ENCODE measurements around the gene CSMD2.
"Not testable (repeated sequence)": the region's sequence is repeated elsewhere in the genome, so short reads cannot be mapped to it uniquely, and the experiment has no call there.

CSMD2 gene

GRCh38 chr1:33515112-33515511 lies 649.9 kb downstream of the CSMD2 start:
- TF ChIP-seq, protein P1, sequence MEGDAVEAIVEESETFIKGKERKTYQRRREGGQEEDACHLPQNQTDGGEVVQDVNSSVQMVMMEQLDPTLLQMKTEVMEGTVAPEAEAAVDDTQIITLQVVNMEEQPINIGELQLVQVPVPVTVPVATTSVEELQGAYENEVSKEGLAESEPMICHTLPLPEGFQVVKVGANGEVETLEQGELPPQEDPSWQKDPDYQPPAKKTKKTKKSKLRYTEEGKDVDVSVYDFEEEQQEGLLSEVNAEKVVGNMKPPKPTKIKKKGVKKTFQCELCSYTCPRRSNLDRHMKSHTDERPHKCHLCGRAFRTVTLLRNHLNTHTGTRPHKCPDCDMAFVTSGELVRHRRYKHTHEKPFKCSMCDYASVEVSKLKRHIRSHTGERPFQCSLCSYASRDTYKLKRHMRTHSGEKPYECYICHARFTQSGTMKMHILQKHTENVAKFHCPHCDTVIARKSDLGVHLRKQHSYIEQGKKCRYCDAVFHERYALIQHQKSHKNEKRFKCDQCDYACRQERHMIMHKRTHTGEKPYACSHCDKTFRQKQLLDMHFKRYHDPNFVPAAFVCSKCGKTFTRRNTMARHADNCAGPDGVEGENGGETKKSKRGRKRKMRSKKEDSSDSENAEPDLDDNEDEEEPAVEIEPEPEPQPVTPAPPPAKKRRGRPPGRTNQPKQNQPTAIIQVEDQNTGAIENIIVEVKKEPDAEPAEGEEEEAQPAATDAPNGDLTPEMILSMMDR (IDR thresholded peaks at IDR 0.05; ENCODE audit: control insufficient read depth, insufficient read depth, low read depth, low read length, missing control alignments), result no peak
- DNase-seq (ENCODE audit: low read depth), result no peak
- H3K4me3 ChIP-seq (ENCODE audit: control insufficient read depth, low read depth, low read length), result no peak overlapping the region

DNA sequence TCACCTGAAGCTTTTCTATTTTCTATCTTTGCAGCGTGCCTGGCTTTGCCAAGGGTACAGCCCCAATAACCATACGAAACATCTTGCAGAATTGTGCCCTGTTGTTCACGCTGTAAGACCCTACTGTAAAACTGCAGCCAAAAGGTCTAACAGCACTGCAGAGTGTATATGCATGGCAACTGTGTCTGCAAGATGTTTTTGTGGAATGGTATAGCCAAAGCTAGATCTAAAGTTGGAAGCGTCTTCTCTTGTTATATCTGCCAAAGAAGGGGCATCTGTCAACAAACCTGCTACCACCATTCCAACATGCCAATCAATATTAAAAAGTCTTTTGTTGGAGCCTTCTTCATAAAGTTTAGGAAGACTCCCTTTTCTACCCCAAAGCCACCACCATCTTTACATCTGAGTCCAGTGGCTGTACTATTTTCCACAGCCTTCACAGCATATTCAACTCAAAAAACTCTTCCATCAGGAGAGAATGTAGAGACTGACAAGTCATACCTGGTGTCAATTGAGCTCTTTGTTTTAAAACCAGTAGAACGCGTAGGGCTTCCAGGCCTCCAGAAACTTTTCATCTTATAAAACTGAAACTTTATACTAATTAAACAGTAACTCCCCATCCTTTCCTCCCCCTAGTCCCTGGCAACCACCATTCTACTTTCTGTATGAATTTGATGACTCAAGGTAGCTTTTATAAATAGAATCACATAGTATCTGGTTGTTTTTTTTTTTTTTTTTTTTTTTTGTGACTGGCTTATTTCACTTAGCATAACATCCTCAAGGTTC lies 652.6 kb downstream of the CSMD2 start:
- TF ChIP-seq, protein P1 (IDR thresholded peaks at IDR 0.05; ENCODE audit: control insufficient read depth, insufficient read depth, low read depth, low read length, missing control alignments), result no peak
- no peak overlapping the region for H3K4me3 ChIP-seq (ENCODE audit: control insufficient read depth, low read depth, low read length)
- DNase-seq (ENCODE audit: low read depth), result no peak

DNA sequence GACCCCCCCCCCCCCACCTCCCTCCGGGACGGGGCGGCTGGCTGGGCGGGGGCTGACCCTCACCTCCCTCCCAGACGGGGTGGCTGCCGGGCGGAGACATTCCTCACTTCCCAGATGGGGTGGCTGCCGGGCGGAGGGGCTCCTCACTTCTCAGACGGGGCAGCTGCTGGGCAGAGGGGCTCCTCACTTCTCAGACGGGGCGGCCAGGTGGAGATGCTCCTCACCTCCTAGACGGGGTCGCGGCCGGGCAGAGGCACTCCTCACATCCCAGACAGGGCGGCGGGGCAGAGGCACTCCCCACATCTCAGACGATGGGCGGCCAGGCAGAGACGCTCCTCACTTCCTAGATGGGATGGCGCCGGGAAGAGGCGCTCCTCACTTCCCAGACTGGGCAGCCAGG lies 655.8 kb downstream of the CSMD2 start:
- DNase-seq (ENCODE audit: low read depth); H3K4me3 ChIP-seq (ENCODE audit: control insufficient read depth, low read depth, low read length): not testable (repeated sequence)

DNA sequence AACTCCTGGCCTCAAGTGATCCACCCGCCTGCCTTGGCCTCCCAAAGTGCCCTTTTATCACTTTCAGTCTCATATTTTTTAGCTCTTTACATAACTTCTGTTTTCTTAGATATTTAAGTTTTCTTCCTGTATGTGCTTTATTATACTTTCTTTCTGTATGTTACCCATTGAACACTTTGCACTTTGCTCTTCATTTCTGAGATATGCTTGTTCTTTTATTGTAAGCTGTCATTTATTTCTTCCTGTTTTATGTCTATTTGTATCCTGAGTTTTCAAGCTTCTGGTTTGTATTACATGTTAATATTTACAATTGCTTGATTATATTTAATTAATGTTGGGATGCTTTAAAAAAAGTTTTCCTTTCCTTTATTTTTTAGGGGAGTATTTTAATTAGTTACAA lies 656.9 kb downstream of the CSMD2 start:
- TF ChIP-seq, protein P1 (IDR thresholded peaks at IDR 0.05; ENCODE audit: control insufficient read depth, insufficient read depth, low read depth, low read length, missing control alignments), result no peak
- no peak for DNase-seq (ENCODE audit: low read depth)
- H3K4me3 ChIP-seq (ENCODE audit: control insufficient read depth, low read depth, low read length), result no peak overlapping the region

DNA sequence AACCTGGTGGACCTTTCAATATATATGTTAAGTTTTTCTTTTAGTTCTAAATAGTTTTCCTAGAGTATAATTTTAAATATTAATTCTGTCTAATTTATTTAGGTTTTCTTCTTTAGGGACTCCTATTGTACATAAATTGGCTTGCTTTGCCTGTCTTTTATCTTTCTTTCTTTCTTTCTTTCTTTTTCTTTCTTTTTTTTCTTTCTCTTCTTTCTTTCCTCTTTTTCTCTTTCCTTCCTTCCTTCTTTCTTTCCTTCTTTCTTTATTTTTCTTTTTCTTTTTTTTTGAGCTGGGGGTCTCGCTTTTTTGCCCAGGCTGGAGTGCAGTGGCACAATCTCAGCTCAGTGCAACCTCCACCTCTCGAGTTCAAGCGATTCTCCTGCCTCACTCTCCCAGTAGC lies 657.4 kb downstream of the CSMD2 start:
- DNase-seq (ENCODE audit: low read depth), result no peak
- TF ChIP-seq, protein P1 (IDR thresholded peaks at IDR 0.05; ENCODE audit: control insufficient read depth, insufficient read depth, low read depth, low read length, missing control alignments), result no peak

DNA sequence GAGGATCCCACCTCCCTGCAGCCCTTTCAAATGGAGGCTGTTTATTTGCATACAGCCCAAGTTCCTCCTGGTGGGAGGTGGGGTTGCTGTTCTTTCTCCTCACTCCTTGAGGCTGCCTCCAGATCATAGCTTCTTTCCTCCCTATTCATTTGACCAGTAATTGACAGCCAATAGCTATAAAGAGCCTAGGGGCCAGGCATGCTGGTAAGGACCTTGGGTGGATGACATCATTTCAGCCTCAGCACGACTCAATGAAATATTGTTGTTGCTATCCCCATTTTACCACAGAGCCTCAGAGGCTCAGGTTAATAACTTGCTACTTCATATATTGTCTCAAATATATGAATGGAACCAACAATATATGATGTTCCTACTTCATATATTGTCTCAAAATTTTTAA lies 661.5 kb downstream of the CSMD2 start:
- TF ChIP-seq, protein P1 (IDR thresholded peaks at IDR 0.05; ENCODE audit: control insufficient read depth, insufficient read depth, low read depth, low read length, missing control alignments), result no peak
- DNase-seq (ENCODE audit: low read depth), result no peak
- no peak overlapping the region for H3K4me3 ChIP-seq (ENCODE audit: control insufficient read depth, low read depth, low read length)

More for the DNA sequence above, 657.4 kb downstream of the CSMD2 start:
- H3K4me3 ChIP-seq (ENCODE audit: control insufficient read depth, low read depth, low read length), result no peak overlapping the region

- H3K4me3 ChIP-seq (ENCODE audit: control insufficient read depth, low read depth, low read length), result no peak overlapping the region
- peak; percentile 1 for DNase-seq (ENCODE audit: low read depth)
- TF ChIP-seq, protein P1 (IDR thresholded peaks at IDR 0.05; ENCODE audit: control insufficient read depth, insufficient read depth, low read depth, low read length, missing control alignments), result no peak
Measured at GRCh38 chr1:33502726-33503125, 662.3 kb downstream of the CSMD2 start.
